Activated CD8-positive, alpha-beta memory T cell treated with anti-CD3 and anti-CD28 coated beads, Interleukin-2, amount 10 ng/mL, durations not matched to agents 7 days and 5 days (primary cell): Measurements from ENCODE around the gene DHRS12. TPM values are rescaled to one million over a fixed set of nuclear protein-coding genes. Genes with fewer than 3 reads are reported as not detected.

Experiments used
- ATAC-seq: fragments of 150-1000 bp; cut with Tn5 transposase; one replicate; pipeline ENCODE4 v1.10.0; 2021; ENCODE audit warnings: moderate library complexity
- CTCF ChIA-PET: fragments of 350-600 bp; sonication (Branson Sonifier 250); formaldehyde crosslinking; loops from one replicate; lab custom pipeline; 2021; ENCODE audit warnings: antibody characterized with exemption; lab: Charles Lee
- DNase-seq: peaks from one replicate; pipeline ENCODE4 v3.0.0-alpha.2; 2020
- H3K27ac Mint-ChIP-seq: one replicate; pipeline ENCODE4 v1.8.0; 2021; ENCODE audit warnings: mild to moderate bottlenecking, mixed read lengths
- H3K27me3 Mint-ChIP-seq: one replicate; pipeline ENCODE4 v1.8.0; 2021; ENCODE audit warnings: mixed read lengths
- H3K36me3 Mint-ChIP-seq: one replicate; pipeline ENCODE4 v1.8.0; 2021; ENCODE audit warnings: mild to moderate bottlenecking, mixed read lengths
- H3K4me1 Mint-ChIP-seq: one replicate; pipeline ENCODE4 v1.8.0; 2021; ENCODE audit warnings: mixed read lengths
- H3K4me3 Mint-ChIP-seq: one replicate; pipeline ENCODE4 v1.8.0; 2021; ENCODE audit warnings: mild to moderate bottlenecking, moderate library complexity, mixed read lengths
- H3K9me3 Mint-ChIP-seq: one replicate; pipeline ENCODE4 v1.8.0; 2022; ENCODE audit warnings: low read depth, mixed read lengths
- total RNA-seq, 2 experiments: library from RNA; stranded (reverse); gene quantifications; one replicate each; pipeline ENCODE4 v1.2.3, GENCODE V29; 2021

The DHRS12 gene
- total RNA-seq, 2 experiments from 2014 or later, result 6.0 to 6.6 TPM

DNA sequence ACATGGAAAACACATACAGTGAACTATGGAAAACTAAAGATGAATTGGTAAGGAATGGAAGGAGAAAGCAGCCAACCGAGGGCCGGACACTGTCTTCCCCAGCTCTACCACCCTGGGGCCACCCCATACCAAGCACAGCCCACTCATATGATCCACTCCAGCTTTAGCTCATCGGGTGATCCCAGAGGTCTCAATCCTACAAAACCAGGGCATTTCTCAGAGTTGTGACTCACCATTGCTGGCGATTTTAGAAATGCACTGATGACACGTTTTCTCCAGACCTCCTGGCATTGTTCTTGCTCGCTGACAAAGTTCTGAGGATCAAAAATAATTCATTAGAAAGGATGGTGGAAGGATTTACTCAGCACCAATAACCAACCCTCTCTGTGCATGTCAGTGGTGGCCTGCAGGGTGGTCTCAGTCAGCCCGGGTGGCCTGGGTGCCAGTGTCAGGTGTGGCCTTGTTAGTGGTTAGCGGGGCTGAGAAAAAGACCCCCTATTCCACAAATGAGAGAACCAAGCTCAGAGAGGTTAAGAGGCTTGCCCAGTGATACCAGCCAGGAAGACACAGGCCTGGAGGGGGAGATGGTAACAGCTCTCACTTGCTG is 34.4 kb upstream of the DHRS12 start:
- Mint-ChIP-seq H3K4me3 (no peak overlapping the region), H3K9me3 (no peaks in the 10 kb centered on the region), H3K4me1 (peaks cover 18% of the 10 kb centered on the region), H3K36me3 (no peaks in the 10 kb centered on the region), H3K27ac (no peak overlapping the region), H3K27me3 (peaks cover 10% of the 10 kb centered on the region)
- CTCF ChIA-PET, result interaction anchor here (1.4 to 5.5 kb wide), 2 partner anchors 17 to 23 kb away, joined by 5 to 28 read pairs; no protein-coding TSS in a partner anchor
- no peak for ATAC-seq
- no peak for DNase-seq

DNA sequence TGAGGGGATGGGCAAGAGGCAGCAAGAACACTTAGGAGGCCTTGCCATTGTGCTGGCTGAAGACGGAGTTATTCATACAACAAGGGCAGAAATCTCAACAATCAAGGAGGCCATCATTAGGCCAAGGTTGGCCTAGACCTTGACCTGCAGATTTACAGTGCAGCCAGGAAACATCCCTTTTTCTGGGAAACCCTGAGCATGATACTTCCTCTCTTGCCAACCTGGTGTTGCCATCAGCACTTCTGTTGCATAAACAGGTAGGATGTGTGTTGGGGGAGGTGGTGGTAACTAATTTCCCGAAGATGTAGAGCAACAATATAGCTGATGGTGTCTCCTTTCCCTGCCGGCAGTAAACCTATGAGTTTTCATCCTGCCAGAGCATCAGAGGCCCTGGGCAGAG is 33.1 kb upstream of the DHRS12 start:
- Mint-ChIP-seq H3K27ac (no peak overlapping the region), H3K4me3 (no peak overlapping the region), H3K4me1 (peaks cover 21% of the 10 kb centered on the region), H3K9me3 (no peaks in the 10 kb centered on the region), H3K36me3 (no peaks in the 10 kb centered on the region), H3K27me3 (peaks cover 10% of the 10 kb centered on the region)
- CTCF ChIA-PET, result interaction anchor here (1.2 to 5.5 kb wide), 2 partner anchors 22 to 290 kb away, joined by 4 to 28 read pairs; no protein-coding TSS in a partner anchor
- no peak for ATAC-seq
- DNase-seq, result no peak

DNA sequence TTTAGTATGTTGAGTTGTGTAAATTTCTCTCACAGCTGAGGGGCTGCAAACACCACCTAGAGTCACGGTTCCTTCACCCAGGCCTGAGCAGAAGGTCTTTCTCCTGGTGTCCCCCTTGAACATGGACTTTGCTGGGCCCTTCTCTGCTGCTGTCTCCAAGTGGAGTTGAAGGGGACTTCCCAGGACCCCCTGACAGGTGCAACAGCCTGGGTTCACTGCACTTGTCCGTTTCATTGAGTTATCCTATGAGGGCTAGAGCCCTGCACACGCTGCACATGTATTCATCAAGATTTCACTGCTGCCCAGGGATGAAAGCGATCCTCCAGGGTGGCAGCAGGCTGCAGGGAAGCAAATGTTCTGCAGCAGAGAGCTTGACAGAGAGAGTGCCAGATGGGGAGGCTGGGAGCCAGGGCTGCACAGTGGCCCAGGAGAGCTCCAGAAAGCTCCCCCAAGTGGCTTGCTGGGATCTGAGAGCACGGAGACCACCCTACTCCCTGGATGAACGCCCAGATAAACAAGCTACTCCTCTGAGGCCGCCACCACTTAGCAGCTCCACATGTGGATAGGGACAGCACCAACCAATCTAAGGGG is 30.7 kb upstream of the DHRS12 start:
- H3K27ac Mint-ChIP-seq, result no peak overlapping the region
- ATAC-seq (no peak), DNase-seq (no peak)
- H3K4me3 Mint-ChIP-seq, result no peak overlapping the region
- H3K27me3 Mint-ChIP-seq, result peaks cover 4% of the 10 kb centered on the region
- peaks cover 21% of the 10 kb centered on the region for H3K4me1 Mint-ChIP-seq
- CTCF ChIA-PET, result interaction anchor here (0.9 to 5.5 kb wide), 5 partner anchors 9 to 23 kb away, joined by 3 to 28 read pairs (median 3); no protein-coding TSS in a partner anchor
- H3K9me3 Mint-ChIP-seq, result no peaks in the 10 kb centered on the region
- H3K36me3 Mint-ChIP-seq, result no peaks in the 10 kb centered on the region

DNA sequence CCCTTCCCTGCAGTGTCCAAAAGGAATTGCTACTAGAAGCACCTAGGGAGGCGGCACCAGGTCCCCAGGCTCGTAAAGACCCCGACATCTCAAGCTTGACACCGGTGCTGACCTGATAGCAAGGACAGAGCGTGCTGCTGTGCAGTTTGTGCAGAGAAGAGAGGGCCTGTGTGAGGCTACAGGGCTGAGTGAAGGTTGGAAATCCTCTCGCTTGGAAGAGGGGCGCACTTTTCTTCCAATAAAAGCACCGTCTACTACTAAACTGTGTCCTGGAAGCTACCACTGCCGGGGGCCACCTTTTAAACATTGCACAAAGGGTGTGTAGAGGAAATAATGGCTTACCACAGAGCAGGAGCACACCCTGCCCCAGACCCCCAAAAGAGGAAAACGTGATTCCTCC is 30.0 kb upstream of the DHRS12 start:
- no peak for ATAC-seq
- CTCF ChIA-PET, result interaction anchor here (0.9 to 5.5 kb wide), 4 partner anchors 9 to 22 kb away, joined by 3 to 28 read pairs (median 4); no protein-coding TSS in a partner anchor
- peaks cover 21% of the 10 kb centered on the region for H3K4me1 Mint-ChIP-seq
- peaks cover 4% of the 10 kb centered on the region for H3K27me3 Mint-ChIP-seq
- H3K27ac Mint-ChIP-seq, result no peak overlapping the region
- no peak for DNase-seq
- H3K4me3 Mint-ChIP-seq, result no peak overlapping the region
- H3K9me3 Mint-ChIP-seq, result no peaks in the 10 kb centered on the region
- H3K36me3 Mint-ChIP-seq, result no peaks in the 10 kb centered on the region

DNA sequence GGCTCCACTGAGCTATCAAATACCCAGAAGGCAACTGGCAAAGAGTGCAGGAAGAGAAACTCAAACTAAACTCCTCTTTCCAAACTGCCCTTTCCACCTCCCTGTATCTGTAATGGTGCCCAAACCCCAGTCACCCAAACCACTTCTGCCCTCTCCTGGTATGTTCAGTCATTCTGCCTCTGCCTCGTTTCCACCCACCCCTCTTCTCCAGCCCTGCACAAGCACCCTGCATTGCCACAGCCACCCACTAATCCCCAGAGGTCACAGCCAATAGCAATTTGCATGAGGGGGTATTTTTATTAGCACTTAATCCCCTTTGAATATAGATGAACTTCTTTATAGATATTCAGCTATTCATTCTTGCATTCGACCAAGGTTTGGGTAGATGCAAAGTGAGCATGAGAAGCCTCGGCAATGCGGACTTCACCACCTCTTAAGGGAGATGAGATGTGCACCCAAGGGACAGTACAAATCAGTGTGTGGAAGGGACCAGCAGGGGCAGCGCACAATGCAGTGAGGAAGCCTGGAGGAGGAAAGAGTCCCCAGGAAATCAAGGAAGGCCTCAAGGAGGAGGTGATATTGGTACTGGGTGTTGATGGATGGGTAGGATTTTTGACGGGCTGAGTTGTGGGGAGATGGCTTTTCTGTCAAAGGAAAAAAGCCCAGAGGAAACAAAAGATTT is 28.6 kb upstream of the DHRS12 start:
- Mint-ChIP-seq H3K4me1 (peaks cover 20% of the 10 kb centered on the region), H3K9me3 (no peaks in the 10 kb centered on the region), H3K27me3 (peaks cover 4% of the 10 kb centered on the region), H3K4me3 (no peak overlapping the region), H3K27ac (no peak overlapping the region), H3K36me3 (no peaks in the 10 kb centered on the region)
- CTCF ChIA-PET, result interaction anchor here (0.8 to 3.1 kb wide), 7 partner anchors 10 to 35 kb away, joined by 3 to 43 read pairs (median 7); partner anchors contain the start of gene TMEM272
- peak; percentile 87 for ATAC-seq
- DNase-seq, result peak; percentile 62

DNA sequence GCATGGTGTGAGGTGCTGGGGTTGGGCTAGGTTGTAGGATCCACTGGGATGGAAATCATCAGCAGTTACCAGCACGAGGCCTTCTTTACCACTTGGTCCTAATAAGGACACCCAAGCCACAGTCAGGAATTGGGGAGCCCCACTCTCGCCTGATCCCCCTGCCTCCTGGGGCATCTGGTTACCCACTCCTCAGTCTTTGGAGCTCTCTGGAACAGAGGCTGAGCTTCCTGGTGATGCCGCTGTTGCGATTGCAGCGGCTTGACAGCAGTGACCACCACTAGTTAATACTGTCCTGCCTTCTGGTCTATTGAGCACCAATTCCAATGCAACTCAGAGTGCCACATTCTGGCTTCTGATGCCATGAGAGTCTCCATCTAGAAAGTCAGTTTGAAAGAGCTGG is 27.6 kb upstream of the DHRS12 start:
- no peaks in the 10 kb centered on the region for H3K36me3 Mint-ChIP-seq
- H3K27ac Mint-ChIP-seq, result no peak overlapping the region
- no peak overlapping the region for H3K4me3 Mint-ChIP-seq
- ATAC-seq (no peak), DNase-seq (no peak)
- CTCF ChIA-PET, result interaction anchor here (1.3 to 3.1 kb wide), 4 partner anchors 8 to 19 kb away, joined by 7 to 43 read pairs (median 10); no protein-coding TSS in a partner anchor
- no peaks in the 10 kb centered on the region for H3K9me3 Mint-ChIP-seq
- H3K4me1 Mint-ChIP-seq, result peaks cover 14% of the 10 kb centered on the region
- peaks cover 4% of the 10 kb centered on the region for H3K27me3 Mint-ChIP-seq

DNA sequence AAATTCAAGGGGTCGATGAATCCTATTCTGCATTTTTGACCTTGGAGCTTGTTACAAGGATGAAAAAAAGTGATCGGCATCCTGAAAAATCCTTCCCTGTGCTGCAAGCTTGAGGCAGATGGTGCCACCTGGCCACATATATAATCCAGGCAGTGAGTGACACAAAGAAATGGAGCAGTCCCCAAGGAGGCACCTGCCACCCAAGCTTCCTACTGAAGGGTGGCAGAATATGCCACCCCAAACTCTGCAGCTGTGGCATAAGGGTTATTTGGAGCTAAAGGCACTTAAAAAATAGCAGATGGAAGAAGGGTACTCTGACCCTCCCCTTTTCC is 25.6 kb upstream of the DHRS12 start:
- Mint-ChIP-seq H3K9me3 (no peaks in the 10 kb centered on the region), H3K4me1 (peaks cover 32% of the 10 kb centered on the region), H3K27me3 (peaks cover 4% of the 10 kb centered on the region), H3K27ac (no peak overlapping the region), H3K36me3 (no peaks in the 10 kb centered on the region), H3K4me3 (no peak overlapping the region)
- ATAC-seq (no peak), DNase-seq (no peak)
- CTCF ChIA-PET, result interaction anchor here (0.7 to 3.2 kb wide), 2 partner anchors 9 to 14 kb away, joined by 4 to 16 read pairs; no protein-coding TSS in a partner anchor

DNA sequence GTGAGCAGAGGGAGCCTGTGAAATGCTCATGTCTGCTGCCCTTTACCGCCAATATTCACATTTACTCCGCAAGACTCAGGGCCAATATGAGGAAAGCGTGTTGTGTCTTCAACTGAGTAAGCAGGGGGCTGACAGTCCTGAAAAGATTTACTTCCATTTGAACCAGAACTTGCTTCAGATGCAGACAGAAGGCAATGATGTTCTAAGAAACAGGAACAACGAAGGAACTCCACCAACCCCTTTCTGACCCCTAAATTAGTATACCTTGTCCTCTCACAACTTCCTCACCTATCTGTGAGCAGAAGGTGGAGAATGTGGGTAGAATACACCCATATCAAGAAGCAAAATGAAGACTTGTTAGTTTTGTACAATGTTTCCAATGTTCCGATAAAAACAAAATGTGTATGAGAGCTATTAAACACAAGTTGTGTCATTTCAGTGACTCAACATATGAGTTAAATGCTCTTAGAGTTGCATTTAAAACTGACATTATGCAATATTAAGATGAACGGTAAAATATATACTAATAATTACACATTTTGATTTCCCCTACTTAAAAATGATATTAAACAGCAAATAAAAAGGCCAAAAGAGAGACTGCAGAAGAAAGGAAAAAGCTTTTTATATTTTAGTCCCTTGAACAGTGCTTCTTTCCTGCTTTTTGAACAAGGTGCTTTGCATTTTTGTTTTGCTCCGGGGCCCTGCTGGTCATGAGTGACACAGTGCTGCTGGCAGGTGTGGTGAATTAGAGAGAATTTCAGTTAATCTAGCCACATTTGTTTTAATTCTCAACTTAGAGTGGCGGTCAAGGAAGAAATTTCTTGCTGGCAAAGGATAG is 25.0 kb upstream of the DHRS12 start:
- CTCF ChIA-PET, result interaction anchor here (0.7 to 3.2 kb wide), 3 partner anchors 8 to 20 kb away, joined by 3 to 16 read pairs (median 4); no protein-coding TSS in a partner anchor
- Mint-ChIP-seq H3K27me3 (peaks cover 4% of the 10 kb centered on the region), H3K4me1 (peaks cover 32% of the 10 kb centered on the region), H3K27ac (no peak overlapping the region), H3K4me3 (no peak overlapping the region), H3K9me3 (no peaks in the 10 kb centered on the region), H3K36me3 (no peaks in the 10 kb centered on the region)
- ATAC-seq (no peak), DNase-seq (no peak)

DNA sequence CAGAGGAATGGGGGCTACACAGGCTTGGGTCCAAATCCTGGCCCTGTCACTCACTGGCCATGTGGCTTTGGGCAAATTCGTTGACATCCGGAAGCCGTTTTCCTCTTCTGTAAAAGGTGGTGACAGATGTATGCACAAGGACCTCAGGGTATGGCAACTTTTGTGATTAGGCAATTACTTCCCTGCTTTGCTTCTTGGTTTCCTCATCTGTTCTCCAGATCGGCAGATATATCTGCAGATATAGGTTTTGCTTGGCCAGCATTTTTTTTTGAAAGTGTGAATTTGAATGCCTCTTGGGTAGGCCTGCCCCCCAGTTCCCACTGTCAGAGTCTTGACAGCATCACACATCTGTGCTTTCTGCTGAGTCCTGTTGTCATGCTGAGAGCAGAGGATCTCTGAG is 23.3 kb upstream of the DHRS12 start:
- Mint-ChIP-seq H3K36me3 (no peaks in the 10 kb centered on the region), H3K9me3 (no peaks in the 10 kb centered on the region), H3K27me3 (no peaks in the 10 kb centered on the region), H3K27ac (no peak overlapping the region), H3K4me3 (no peak overlapping the region), H3K4me1 (peaks cover 39% of the 10 kb centered on the region)
- DNase-seq, result no peak
- CTCF ChIA-PET, result interaction anchor here (1.1 to 3.2 kb wide), 5 partner anchors 12 to 22 kb away, joined by 3 to 16 read pairs (median 3); no protein-coding TSS in a partner anchor
- ATAC-seq, result no peak

DNA sequence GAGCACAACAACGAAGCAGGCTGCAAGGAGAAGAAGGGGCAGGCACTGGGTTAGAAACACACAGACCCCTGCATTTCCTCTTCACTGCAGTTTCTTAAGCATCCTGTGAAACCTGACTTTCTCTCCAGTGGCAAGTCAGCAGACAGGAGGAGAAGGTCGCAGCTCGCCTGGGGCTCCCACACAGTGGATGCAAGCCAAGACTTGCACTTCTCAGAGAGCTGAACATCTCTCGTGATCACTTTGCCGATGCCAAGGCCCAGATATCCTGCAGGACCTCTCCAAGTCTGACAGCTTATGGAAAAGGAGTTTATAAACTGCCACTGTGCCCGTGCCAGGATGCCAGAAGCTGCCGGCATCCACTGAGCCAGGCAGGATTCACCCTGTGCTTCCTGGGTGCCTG is 22.6 kb upstream of the DHRS12 start:
- no peak overlapping the region for H3K27ac Mint-ChIP-seq
- ATAC-seq (no peak), DNase-seq (no peak)
- no peaks in the 10 kb centered on the region for H3K27me3 Mint-ChIP-seq
- H3K36me3 Mint-ChIP-seq, result no peaks in the 10 kb centered on the region
- CTCF ChIA-PET, result interaction anchor here (1.2 to 2.2 kb wide), 4 partner anchors 11 to 24 kb away, joined by 3 to 19 read pairs (median 4); no protein-coding TSS in a partner anchor
- H3K4me3 Mint-ChIP-seq, result no peak overlapping the region
- H3K4me1 Mint-ChIP-seq, result peaks cover 45% of the 10 kb centered on the region
- no peaks in the 10 kb centered on the region for H3K9me3 Mint-ChIP-seq

DNA sequence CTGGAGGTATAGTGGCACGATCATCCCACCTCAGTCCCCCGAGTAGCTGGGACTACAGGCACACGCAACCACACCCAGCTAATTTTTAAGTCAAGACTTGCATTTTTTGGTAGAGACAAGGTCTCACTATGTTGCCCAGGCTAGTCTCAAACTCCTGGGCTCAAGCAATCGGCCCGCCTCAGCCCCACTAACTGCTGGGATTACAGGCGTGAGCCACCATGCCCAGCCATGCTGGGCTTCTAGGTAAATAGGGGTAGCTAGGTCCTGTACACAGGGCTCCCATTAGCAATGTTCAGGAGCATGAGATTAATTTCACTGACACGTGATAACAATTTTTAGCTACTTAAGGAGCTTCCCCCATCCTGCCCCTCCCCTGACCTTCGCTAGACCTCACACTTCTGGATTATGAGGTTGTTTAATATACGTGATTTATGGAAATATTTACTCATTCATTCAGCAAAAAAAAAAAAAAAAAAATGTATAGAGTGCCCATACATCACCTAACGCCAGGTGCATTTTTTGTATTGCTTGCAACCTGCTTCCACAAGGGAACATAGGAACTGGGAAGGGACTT is 21.8 kb upstream of the DHRS12 start:
- H3K27me3 Mint-ChIP-seq, result no peaks in the 10 kb centered on the region
- H3K9me3 Mint-ChIP-seq, result no peaks in the 10 kb centered on the region
- CTCF ChIA-PET, result interaction anchor here (1.0 to 2.2 kb wide), 10 partner anchors 9 to 331 kb away, joined by 3 to 19 read pairs (median 4); no protein-coding TSS in a partner anchor
- H3K27ac Mint-ChIP-seq, result peak overlapping the region; percentile 80
- H3K36me3 Mint-ChIP-seq, result no peaks in the 10 kb centered on the region
- DNase-seq, result no peak
- H3K4me1 Mint-ChIP-seq, result peaks cover 53% of the 10 kb centered on the region
- H3K4me3 Mint-ChIP-seq, result peak overlapping the region; percentile 39
- no peak for ATAC-seq

DNA sequence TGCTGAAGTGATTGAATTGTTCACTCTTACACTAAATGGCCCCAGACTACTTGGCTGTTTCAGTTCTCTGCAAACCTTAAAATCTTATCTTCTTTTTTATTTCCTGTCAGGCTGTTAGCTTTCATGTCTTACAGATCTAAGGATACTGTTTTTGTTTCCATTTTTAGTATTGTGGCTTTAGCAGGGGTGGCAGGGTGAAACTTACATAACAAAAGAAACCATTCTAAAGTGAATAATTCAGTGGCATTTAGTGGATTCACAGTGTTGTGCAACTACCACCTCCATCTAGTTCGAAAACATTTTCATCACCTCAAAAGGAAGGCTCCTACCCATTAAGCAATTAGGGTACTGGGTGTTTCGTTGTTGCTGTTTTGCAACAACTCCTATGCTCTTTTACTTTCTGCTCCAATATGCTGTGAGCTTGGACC is 21.2 kb upstream of the DHRS12 start:
- Mint-ChIP-seq H3K36me3 (no peaks in the 10 kb centered on the region), H3K27ac (peak overlapping the region; percentile 80), H3K27me3 (no peaks in the 10 kb centered on the region), H3K4me3 (peak overlapping the region; percentile 39), H3K9me3 (no peaks in the 10 kb centered on the region), H3K4me1 (peaks cover 57% of the 10 kb centered on the region)
- no peak for DNase-seq
- CTCF ChIA-PET, result interaction anchor here (1.0 to 2.2 kb wide), 10 partner anchors 10 to 331 kb away, joined by 3 to 19 read pairs (median 4); no protein-coding TSS in a partner anchor
- peak; percentile 57 for ATAC-seq
